GM12873 (cell line): ENCODE data around the gene OBSCN.

ENCODE experiments used
- TF ChIP-seq, protein P1 (sequence below): IDR thresholded peaks from 2 replicates; pipeline ENCODE4 v1.5.1; 2012; ENCODE audit warnings: low read depth, mild to moderate bottlenecking, moderate library complexity, low read length, control low read depth; ENCODE audit not compliant: insufficient read depth; ENCODE audit errors: missing control alignments

OBSCN gene

DNA sequence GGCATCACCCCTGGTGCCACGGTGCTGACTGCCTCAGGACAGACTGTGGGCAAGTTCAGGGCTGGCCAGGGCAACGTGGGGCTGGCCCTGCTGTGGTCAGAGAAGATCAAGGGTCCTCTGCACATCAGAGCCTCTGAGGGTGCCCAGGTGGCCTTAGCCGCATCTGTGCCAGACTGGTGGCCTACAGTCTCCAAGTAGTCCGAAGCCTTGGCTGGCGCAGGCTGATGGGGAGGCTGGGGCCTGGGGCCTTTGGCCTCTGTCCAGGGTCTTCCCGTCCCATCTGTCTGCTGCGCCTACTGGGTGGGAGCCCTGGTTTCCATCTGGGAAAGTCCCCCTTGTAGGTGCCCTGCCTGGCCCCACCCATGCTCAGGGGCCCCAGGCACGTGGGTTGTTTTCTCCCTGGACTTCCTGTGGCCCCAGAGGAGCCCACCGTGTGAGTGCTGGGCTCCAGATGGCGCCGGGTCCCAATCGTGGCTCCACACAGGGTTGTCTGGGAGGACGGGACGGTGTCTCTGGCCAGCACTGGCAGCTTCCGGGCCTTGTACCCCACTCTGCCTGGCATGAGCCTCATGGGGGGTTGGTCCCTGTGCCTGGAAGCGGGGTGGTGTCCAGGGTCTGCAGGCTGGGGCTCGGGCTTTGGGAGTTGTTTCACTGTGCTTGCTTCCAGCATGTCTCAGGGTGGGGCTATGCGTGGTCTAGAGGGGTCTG, 32.4 kb upstream of the OBSCN start:
- TF ChIP-seq, protein P1, sequence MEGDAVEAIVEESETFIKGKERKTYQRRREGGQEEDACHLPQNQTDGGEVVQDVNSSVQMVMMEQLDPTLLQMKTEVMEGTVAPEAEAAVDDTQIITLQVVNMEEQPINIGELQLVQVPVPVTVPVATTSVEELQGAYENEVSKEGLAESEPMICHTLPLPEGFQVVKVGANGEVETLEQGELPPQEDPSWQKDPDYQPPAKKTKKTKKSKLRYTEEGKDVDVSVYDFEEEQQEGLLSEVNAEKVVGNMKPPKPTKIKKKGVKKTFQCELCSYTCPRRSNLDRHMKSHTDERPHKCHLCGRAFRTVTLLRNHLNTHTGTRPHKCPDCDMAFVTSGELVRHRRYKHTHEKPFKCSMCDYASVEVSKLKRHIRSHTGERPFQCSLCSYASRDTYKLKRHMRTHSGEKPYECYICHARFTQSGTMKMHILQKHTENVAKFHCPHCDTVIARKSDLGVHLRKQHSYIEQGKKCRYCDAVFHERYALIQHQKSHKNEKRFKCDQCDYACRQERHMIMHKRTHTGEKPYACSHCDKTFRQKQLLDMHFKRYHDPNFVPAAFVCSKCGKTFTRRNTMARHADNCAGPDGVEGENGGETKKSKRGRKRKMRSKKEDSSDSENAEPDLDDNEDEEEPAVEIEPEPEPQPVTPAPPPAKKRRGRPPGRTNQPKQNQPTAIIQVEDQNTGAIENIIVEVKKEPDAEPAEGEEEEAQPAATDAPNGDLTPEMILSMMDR: no peak

DNA sequence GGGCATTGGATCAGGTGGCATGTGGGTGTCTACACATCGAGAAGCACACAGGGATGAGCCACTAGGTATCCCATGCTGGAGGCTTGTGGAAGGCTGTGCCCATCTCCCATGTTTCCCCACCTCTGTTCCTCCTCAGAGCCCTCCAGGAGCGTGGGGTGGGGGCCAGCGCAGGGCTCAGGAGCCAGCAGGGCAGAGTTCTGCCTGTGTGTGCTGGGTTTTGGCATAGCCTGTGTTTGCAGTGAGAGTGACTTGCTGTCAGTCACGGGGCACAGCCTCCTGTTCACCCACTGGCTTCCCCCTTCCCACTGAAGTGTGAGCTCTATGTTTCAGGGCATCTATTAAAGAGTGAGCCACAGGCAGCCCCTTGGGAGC, 31.8 kb upstream of the OBSCN start:
- TF ChIP-seq, protein P1: no peak

DNA sequence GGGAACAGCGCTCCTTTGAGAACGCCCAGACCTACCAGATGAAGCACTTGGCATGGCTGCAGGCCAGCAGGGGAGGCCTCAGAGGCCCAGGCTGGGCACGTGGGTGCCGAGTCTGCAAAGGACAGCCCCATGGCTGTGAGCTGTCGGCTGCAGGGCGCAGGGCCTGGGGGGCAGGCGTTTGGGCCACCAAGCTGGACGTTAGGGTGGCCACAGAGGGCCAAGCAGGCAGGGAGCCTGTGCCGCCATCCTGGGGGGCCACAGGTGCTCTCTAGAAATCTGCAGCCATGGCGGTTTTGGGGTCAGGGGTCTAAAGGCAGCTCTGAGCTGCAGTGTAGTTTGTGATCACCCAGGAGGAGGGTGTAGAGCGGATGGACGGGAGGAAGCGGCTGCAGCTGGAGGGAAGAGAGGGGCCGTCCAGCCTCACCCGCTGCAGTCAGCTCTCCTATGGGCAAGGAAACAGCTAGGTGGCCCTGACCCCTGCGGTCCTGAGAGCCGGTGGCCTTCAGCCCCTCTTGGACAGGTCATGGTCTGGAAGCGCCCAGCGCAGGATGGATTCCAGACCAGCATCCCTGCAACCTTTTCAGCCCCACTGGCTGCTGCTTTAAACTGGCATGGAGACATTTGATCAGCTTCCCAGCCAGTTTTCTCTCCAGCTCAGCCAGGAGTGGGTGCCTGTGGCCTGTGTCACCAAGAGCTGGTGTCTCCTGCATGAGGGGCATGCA, 31.2 kb upstream of the OBSCN start:
- TF ChIP-seq, protein P1: no peak

DNA sequence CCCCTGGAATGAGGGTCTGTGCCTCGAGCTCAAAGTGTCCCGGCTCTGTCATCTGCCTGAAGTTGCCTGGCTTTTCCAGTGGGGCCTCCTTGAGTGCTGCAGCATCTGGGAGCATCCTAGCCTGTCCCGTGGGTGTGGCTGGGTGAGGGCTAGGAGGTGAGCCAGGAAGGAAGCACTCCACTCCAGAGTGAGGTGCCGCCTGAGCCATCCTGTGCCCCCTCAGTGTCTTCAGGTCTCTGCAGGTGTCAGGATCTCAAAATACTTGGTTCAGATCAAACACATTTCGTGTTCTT, 30.7 kb upstream of the OBSCN start:
- TF ChIP-seq, protein P1: no peak

DNA sequence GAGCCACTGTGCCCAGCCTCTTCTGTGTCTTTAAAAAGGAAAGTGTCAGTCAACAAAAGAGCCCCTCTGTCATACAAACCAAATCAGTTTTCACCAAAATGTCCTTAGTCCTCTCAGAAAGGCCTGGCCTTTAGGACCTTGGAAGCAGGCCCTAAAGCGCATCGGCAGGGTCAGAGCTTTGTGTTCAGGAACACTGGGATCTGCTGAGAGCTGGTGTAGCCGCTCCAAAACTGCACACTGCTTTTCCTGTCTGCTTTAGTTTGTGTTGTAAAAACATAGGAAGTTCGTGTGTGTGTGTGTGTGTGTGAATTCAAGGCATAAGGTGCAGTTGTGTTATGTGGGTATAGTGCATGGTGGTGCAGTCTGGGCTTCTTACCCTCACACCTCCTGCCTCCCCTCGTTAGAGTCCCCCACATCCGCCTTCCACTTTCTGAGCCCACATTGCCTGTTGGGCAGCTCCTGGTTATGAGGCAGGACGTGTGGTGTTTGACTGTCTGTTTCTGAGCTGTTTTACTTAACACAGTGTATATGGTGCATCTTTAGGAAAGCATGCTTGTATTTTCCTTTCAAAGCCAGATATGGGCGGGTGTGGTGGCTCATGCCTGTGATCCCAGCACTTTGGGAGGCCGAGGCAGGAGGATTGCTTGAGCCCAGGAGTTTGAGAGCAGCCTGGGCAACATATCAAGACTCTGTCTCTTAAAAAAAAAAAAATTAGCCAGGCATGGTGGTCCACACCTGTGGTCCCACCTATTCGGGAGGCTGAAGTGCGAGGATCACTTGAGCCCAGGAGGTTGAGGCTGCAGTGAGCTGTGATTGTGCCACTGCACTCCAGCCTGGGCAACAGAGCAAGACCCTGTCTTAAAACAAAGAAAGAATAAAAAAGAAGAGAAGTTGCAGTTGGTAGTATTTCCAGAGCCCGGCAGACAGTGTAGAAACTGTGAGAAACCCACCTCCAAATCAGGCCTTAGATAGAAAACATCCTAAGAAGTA, 29.8 kb upstream of the OBSCN start:
- TF ChIP-seq, protein P1: no peak

DNA sequence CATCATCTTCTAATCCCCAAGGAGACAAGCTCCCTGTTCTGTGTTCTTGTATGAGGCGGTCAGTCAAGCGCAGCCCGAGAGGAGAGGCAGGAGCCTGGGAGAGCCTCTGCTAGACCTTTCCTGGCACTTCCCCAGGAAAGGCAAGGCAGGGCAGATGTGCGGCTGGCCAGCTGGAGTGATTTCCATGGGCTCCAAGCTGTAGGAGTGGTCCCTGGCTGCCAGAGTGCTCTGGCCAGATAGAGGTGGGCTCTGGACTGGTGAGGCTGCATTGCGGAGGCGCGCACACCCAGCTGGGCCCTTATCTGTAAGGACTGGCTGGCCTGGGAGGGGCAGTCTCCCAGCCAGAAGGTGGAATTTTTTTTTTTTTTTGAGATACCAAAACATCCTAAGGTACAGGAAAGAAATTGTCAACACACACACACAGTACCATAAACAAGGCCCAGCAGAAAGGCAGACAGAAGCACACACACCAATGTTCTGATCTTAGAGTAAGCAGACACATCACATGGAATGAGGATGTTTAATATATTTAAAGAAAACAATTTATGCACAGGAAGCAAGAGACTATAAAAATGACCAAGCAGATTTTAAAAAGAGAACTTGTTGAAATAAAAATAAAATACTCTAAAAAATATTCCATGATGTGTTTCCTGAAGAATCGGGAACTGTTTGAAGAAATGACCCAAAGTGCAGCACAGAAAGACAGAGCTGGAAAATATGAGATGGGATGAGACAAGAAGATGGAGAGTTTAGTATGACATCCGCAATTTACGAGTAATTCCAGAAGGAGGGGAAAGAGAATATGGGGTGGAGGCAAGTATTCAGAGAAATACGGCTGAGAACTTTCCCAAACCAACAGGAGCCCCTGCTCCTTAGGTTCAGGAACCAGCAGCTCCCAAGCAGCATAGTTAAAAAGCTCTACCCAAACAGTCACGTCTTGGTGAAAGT, 28.8 kb upstream of the OBSCN start:
- TF ChIP-seq, protein P1: no peak
